IMR-90 (cell line): Measurements from ENCODE around the gene DIP2C. TPM values are rescaled to one million over a fixed set of nuclear protein-coding genes. Genes with fewer than 3 reads are reported as not detected.
A peak's percentile ranks its signal among the peaks of the same experiment; 100 is the strongest.

ENCODE experiments used
- ATAC-seq: fragments of 200-7000 bp; cut with Tn5 transposase; 2 replicates; pipeline ENCODE4 v1.9.1; 2020; ENCODE audit warnings: low read depth, mild to moderate bottlenecking, moderate library complexity
- BruUV-seq: library from RNA; stranded (reverse); fragments of 400-500 nt; replicated peaks from 2 replicates; lab custom pipeline; 2021; lab: Mats Ljungman, UMichigan
- CTCF ChIA-PET: fragments of 300-600 bp; formaldehyde crosslinking; extraction: SDS; loops from one replicate; lab custom pipeline; 2021; ENCODE audit warnings: antibody characterized with exemption; lab: Yijun Ruan, JAX
- POLR2A ChIA-PET: fragments of 300-600 bp; sonication (Branson Sonifier 250); formaldehyde crosslinking; loops from one replicate; lab custom pipeline; 2022; ENCODE audit warnings: antibody characterized with exemption; ENCODE audit not compliant: unreplicated experiment; lab: Charles Lee
- DNase-seq: peaks from one replicate; pipeline ENCODE4 v3.0.0; 2013
- H2AFZ ChIP-seq: replicated peaks from 2 replicates; pipeline ENCODE3; 2013; ENCODE audit warnings: low read length, mild to moderate bottlenecking; ENCODE audit not compliant: poor library complexity
- H2AK5ac ChIP-seq: 2 replicates; pipeline ENCODE4 v1.6.1; 2013; ENCODE audit warnings: low read depth, low read length, inconsistent platforms
- H2AK9ac ChIP-seq: replicated peaks from 2 replicates; pipeline ENCODE3; 2013; ENCODE audit warnings: mild to moderate bottlenecking, low read depth, low read length, moderate library complexity; ENCODE audit not compliant: poor library complexity
- H2BK120ac ChIP-seq: 2 replicates; pipeline ENCODE4 v1.6.1; 2013; ENCODE audit warnings: low read depth, low read length, inconsistent platforms
- H2BK15ac ChIP-seq: 3 replicates; pipeline ENCODE4 v1.6.1; 2013; ENCODE audit warnings: low read depth, low read length, inconsistent platforms
- H2BK20ac ChIP-seq: 2 replicates; pipeline ENCODE4 v1.6.1; 2013; ENCODE audit warnings: low read depth, mild to moderate bottlenecking, inconsistent platforms, low read length, moderate library complexity
- H2BK5ac ChIP-seq: 2 replicates; pipeline ENCODE4 v1.6.1; 2013; ENCODE audit warnings: mild to moderate bottlenecking, low read depth, low read length, inconsistent platforms; ENCODE audit not compliant: poor library complexity, severe bottlenecking
- H3K14ac ChIP-seq: replicated peaks from 2 replicates; pipeline ENCODE4 v1.6.1; 2013; ENCODE audit warnings: low read depth, low read length, inconsistent platforms
- H3K18ac ChIP-seq: 2 replicates; pipeline ENCODE4 v1.6.1; 2013; ENCODE audit warnings: low read depth, low read length, control low read depth
- H3K23ac ChIP-seq: 2 replicates; pipeline ENCODE4 v1.6.1; 2013; ENCODE audit warnings: low read depth, low read length, inconsistent platforms
- H3K27ac ChIP-seq: 2 replicates; pipeline ENCODE4 v1.5.1; 2013; ENCODE audit warnings: mild to moderate bottlenecking, control low read depth, low read length; ENCODE audit not compliant: insufficient read depth
- H3K27me3 ChIP-seq: 2 replicates; pipeline ENCODE4 v1.6.1; 2013; ENCODE audit warnings: low read length; ENCODE audit not compliant: control insufficient read depth, insufficient read depth
- H3K36me3 ChIP-seq: 2 replicates; pipeline ENCODE4 v1.6.1; 2013; ENCODE audit warnings: low read length, mixed read lengths; ENCODE audit not compliant: control insufficient read depth, insufficient read depth
- H3K4ac ChIP-seq: 2 replicates; pipeline ENCODE4 v1.6.1; 2013; ENCODE audit warnings: low read depth, low read length, inconsistent platforms
- H3K4me1 ChIP-seq: 2 replicates; pipeline ENCODE4 v1.6.1; 2013; ENCODE audit warnings: low read length, mixed read lengths; ENCODE audit not compliant: control insufficient read depth, insufficient read depth
- H3K4me2 ChIP-seq: 2 replicates; pipeline ENCODE4 v1.6.1; 2013; ENCODE audit warnings: low read depth, mild to moderate bottlenecking, control low read depth, low read length, moderate library complexity
- H3K4me3 ChIP-seq: 2 replicates; pipeline ENCODE4 v1.5.1; 2013; ENCODE audit warnings: low read depth, mild to moderate bottlenecking, control low read depth, low read length, moderate library complexity; ENCODE audit not compliant: insufficient read depth
- H3K56ac ChIP-seq: 2 replicates; pipeline ENCODE4 v1.6.1; 2013; ENCODE audit warnings: low read length, inconsistent platforms; ENCODE audit not compliant: insufficient read depth; ENCODE audit errors: extremely low read depth
- H3K79me1 ChIP-seq, 2 experiments: 2 replicates each; pipeline ENCODE4 v1.6.1; 2013; ENCODE audit warnings: low read length in 2 of 2, inconsistent platforms in 1 of 2, low read depth in 1 of 2
- H3K9ac ChIP-seq: 2 replicates; pipeline ENCODE4 v1.6.1; 2013; ENCODE audit warnings: low read depth, low read length, control low read depth
- H3K9me1 ChIP-seq: 2 replicates; pipeline ENCODE4 v1.6.1; 2013; ENCODE audit warnings: low read length, inconsistent platforms; ENCODE audit not compliant: insufficient read depth
- H3K9me3 ChIP-seq: 2 replicates; pipeline ENCODE4 v1.6.1; 2013; ENCODE audit warnings: low read length; ENCODE audit not compliant: control insufficient read depth, insufficient read depth
- H4K20me1 ChIP-seq: 2 replicates; pipeline ENCODE4 v1.6.1; 2013; ENCODE audit warnings: low read length, inconsistent platforms; ENCODE audit not compliant: insufficient read depth
- H4K5ac ChIP-seq: 2 replicates; pipeline ENCODE4 v1.6.1; 2013; ENCODE audit warnings: mild to moderate bottlenecking, low read depth, low read length, control low read depth
- H4K8ac ChIP-seq, 2 experiments: 2 replicates each; pipeline ENCODE4 v1.6.1; 2013; ENCODE audit warnings: low read depth in 2 of 2, low read length in 2 of 2, control low read depth in 1 of 2, inconsistent platforms in 1 of 2
- H4K91ac ChIP-seq: 2 replicates; pipeline ENCODE4 v1.6.1; 2013; ENCODE audit warnings: low read depth, low read length, inconsistent platforms; ENCODE audit not compliant: insufficient read depth
- CEBPB ChIP-seq: IDR thresholded peaks from 2 replicates; pipeline ENCODE4 v1.6.1; 2012; ENCODE audit warnings: low read depth, low read length, improper control_type of control experiment
- CTCF ChIP-seq: conservative IDR thresholded peaks from 2 replicates; pipeline ENCODE4 v1.5.1; 2012; ENCODE audit warnings: mild to moderate bottlenecking, low read depth, low read length, improper control_type of control experiment
- ELK1 ChIP-seq: fragments of 150-350 bp; IDR thresholded peaks from 2 replicates; pipeline ENCODE4 v1.6.1; 2016; ENCODE audit warnings: low read depth, mild to moderate bottlenecking, low read length, moderate library complexity, borderline replicate concordance
- FOS ChIP-seq: fragments of 150-350 bp; IDR thresholded peaks from 2 replicates; pipeline ENCODE4 v1.6.1; 2016; ENCODE audit warnings: low read depth, low read length
- MAFK ChIP-seq: IDR thresholded peaks from 2 replicates; pipeline ENCODE4 v1.6.1; 2012; ENCODE audit warnings: low read depth, low read length, improper control_type of control experiment
- MAZ ChIP-seq: IDR thresholded peaks from 2 replicates; pipeline ENCODE4 v1.6.1; 2012; ENCODE audit warnings: low read depth, mild to moderate bottlenecking, low read length, improper control_type of control experiment, moderate library complexity, borderline replicate concordance
- MXI1 ChIP-seq: IDR thresholded peaks from 2 replicates; pipeline ENCODE4 v1.6.1; 2012; ENCODE audit warnings: low read depth, mild to moderate bottlenecking, low read length, moderate library complexity, borderline replicate concordance
- NFE2L2 ChIP-seq: fragments of 150-350 bp; IDR thresholded peaks from 2 replicates; pipeline ENCODE4 v1.6.1; 2016; ENCODE audit warnings: low read depth, mild to moderate bottlenecking, low read length
- POLR2A ChIP-seq: IDR thresholded peaks from 2 replicates; pipeline ENCODE4 v1.6.1; 2012; ENCODE audit warnings: mild to moderate bottlenecking, low read depth, low read length
- RCOR1 ChIP-seq: IDR thresholded peaks from 2 replicates; pipeline ENCODE4 v1.6.1; 2012; ENCODE audit warnings: mild to moderate bottlenecking, low read length, improper control_type of control experiment; ENCODE audit not compliant: insufficient replicate concordance
- RFX5 ChIP-seq: IDR thresholded peaks from 2 replicates; pipeline ENCODE4 v1.8.0; 2012; ENCODE audit warnings: low read depth, mild to moderate bottlenecking, low read length, moderate library complexity
- SMC3 ChIP-seq: fragments of 150-350 bp; IDR thresholded peaks from 2 replicates; pipeline ENCODE4 v1.6.1; 2016; ENCODE audit warnings: low read depth, mild to moderate bottlenecking, antibody characterized with exemption, low read length, moderate library complexity
- USF2 ChIP-seq: fragments of 150-350 bp; IDR thresholded peaks from 2 replicates; pipeline ENCODE4 v1.6.1; 2017; ENCODE audit warnings: mild to moderate bottlenecking, antibody characterized with exemption, low read length, low read depth
- WGBS, 2 experiments: methylation state at CpG; one replicate each; pipeline versions ENCODE4 v1.1.5 to v1.1.7; 2013; ENCODE audit warnings: missing lambda C conversion rate in 2 of 2; ENCODE audit not compliant: insufficient read length in 1 of 2; ENCODE audit errors: extremely low coverage in 2 of 2; 5-methylcytosine and 5-hydroxymethylcytosine counted together
- dilution Hi-C: fragments of 300-500 bp; cut with HindIII; formaldehyde crosslinking; loops from one replicate; pipeline ENCODE4 v1.14.3; 2018; ENCODE audit warnings: low sequenced_read_pairs; ENCODE audit not compliant: unreplicated experiment
- in situ Hi-C: fragments of 300-500 bp; cut with MboI; formaldehyde crosslinking; loops from 3 replicates; pipeline ENCODE4 v1.14.3; 2019; ENCODE audit warnings: low sequenced_read_pairs, inconsistent platforms, mixed read lengths
- intact Hi-C: fragments of 100-400 bp; cut with micrococcal nuclease; formaldehyde crosslinking; loops from 2 replicates; pipeline ENCODE4 v1.10.0; 2022
- polyA plus RNA-seq, 3 experiments: library from polyadenylated mRNA; depleted of rRNA; stranded (reverse); fragments of >200 nt; gene quantifications; 2 replicates each; pipeline ENCODE4 v1.2.3, GENCODE V29; 2012; ENCODE audit warnings: low replicate concordance in 1 of 3
- total RNA-seq: library from RNA; depleted of rRNA; stranded (reverse); fragments of >200 nt; gene quantifications from 2 replicates; pipeline ENCODE4 v1.2.3, GENCODE V29; 2012

DIP2C gene
- total and polyA plus RNA-seq, 2 of the 4 experiments (the other 2 are of a cell fraction) = 8.6 to 17.3 TPM

- no peak for TF ChIP-seq USF2
- no peak for TF ChIP-seq RCOR1
- no peak for TF ChIP-seq MAFK
- no peak for TF ChIP-seq SMC3
- TF ChIP-seq ELK1 = no peak
- TF ChIP-seq CEBPB = no peak
- TF ChIP-seq MAZ = no peak
- no peak for TF ChIP-seq FOS
- TF ChIP-seq MXI1 = no peak
- TF ChIP-seq RFX5 = no peak
- TF ChIP-seq POLR2A = no peak
- no peak for TF ChIP-seq CTCF
- TF ChIP-seq NFE2L2 = no peak
- Histone ChIP-seq H4K91ac (no peak overlapping the region), H2AK9ac (no peak overlapping the region), H3K79me1 (no peaks in the 10 kb centered on the region), H2BK20ac (no peak overlapping the region), H3K9me3 (peaks cover 4% of the 10 kb centered on the region), H4K20me1 (no peaks in the 10 kb centered on the region), H3K36me3 (no peaks in the 10 kb centered on the region), H3K4ac (no peak overlapping the region), H3K4me3 (no peak overlapping the region), H3K4me1 (no peaks in the 10 kb centered on the region), H4K5ac (no peak overlapping the region), H3K9me1 (no peaks in the 10 kb centered on the region), H3K14ac (no peak overlapping the region), H3K18ac (no peak overlapping the region), H4K8ac (no peak overlapping the region), H3K9ac (no peak overlapping the region), H3K27me3 (peaks cover 7% of the 10 kb centered on the region; the same call in 1 of the 2 replicates), H3K4me2 (no peak overlapping the region), H2BK5ac (no peak overlapping the region), H2AK5ac (no peak overlapping the region), H3K27ac (no peak overlapping the region), H2AFZ (peak overlapping the region; percentile 41), H3K23ac (no peak overlapping the region), H3K56ac (no peak overlapping the region), H2BK15ac (no peak overlapping the region), H2BK120ac (no peak overlapping the region)
- dilution Hi-C loops (no loop called here), in situ Hi-C loops (no loop called here), intact Hi-C loops (no loop called here)
- ATAC-seq = no peak
- ChIA-PET CTCF (no interaction called here), POLR2A (no interaction called here)
- no peak for DNase-seq
- BruUV-seq = no TSS peak
- 64% methylated on average over 9 of the region's 12 CpGs; no CpG with 5 or more reads in 1 of the 2 experiments for WGBS, 2 experiments
These were observed 35.8 kb upstream of the DIP2C start for GRCh38 chr10:725302-725701.
